Neural cell (in vitro differentiated cells): Measurements from ENCODE around the gene SLFN12L.

Experiments used
- EP300 ChIP-seq: fragments of 450-650 bp; conservative IDR thresholded peaks from 2 replicates; pipeline ENCODE4 v1.6.1; 2014; ENCODE audit warnings: antibody characterized with exemption, mild to moderate bottlenecking, moderate library complexity; ENCODE audit not compliant: poor library complexity, severe bottlenecking
- EZH2 ChIP-seq: fragments of 200-600, 300-800 bp; shearing (Covaris generic), sonication (generic); IDR thresholded peaks from 2 replicates; pipeline ENCODE4 v1.6.1; 2014; ENCODE audit warnings: antibody characterized with exemption, low read length, borderline replicate concordance, mild to moderate bottlenecking; ENCODE audit not compliant: insufficient read depth, poor library complexity, severe bottlenecking
- MXI1 ChIP-seq: fragments of 450-650 bp; conservative IDR thresholded peaks from 2 replicates; pipeline ENCODE4 v1.6.1; 2014; ENCODE audit warnings: antibody characterized with exemption, mild to moderate bottlenecking; ENCODE audit not compliant: poor library complexity, severe bottlenecking
- POLR2AphosphoS5 ChIP-seq: IDR thresholded peaks from 2 replicates; pipeline ENCODE4 v1.6.1; 2012
- RAD21 ChIP-seq: fragments of 450-650 bp; conservative IDR thresholded peaks from 2 replicates; pipeline ENCODE4 v1.6.1; 2014; ENCODE audit warnings: antibody characterized with exemption, mild to moderate bottlenecking, moderate library complexity
- TAF1 ChIP-seq: IDR thresholded peaks from 2 replicates; pipeline ENCODE4 v1.6.1; 2012; ENCODE audit warnings: low read depth
- TF ChIP-seq, protein P1 (sequence below): fragments of 450-650 bp; IDR thresholded peaks from 2 replicates; pipeline ENCODE4 v1.5.1; 2014; ENCODE audit warnings: antibody characterized with exemption, mild to moderate bottlenecking, moderate library complexity; ENCODE audit not compliant: poor library complexity, severe bottlenecking
- TF ChIP-seq, protein P2 (sequence below): IDR thresholded peaks from 2 replicates; pipeline ENCODE4 v1.6.1; 2012; ENCODE audit warnings: borderline replicate concordance

DNA sequence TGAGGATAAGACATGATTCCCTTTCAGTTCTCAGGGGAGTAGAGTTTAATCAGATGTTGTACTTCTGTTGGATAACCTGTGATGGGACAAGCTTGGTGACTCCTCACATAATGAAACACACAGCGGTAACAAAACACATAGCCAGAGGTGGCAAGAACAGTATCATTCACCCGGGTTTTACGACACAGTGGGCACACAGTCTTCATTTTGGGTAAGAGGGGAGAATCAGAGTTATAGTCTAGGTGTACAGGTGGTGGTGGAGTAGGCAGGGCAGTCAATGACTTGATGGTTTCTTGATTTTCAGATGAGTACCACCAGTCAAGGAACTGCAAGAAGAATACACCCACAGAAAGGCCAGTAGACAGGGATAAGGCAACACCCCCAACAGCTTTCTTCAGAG, 38.3 kb upstream of the SLFN12L start:
- TF ChIP-seq, protein P1, sequence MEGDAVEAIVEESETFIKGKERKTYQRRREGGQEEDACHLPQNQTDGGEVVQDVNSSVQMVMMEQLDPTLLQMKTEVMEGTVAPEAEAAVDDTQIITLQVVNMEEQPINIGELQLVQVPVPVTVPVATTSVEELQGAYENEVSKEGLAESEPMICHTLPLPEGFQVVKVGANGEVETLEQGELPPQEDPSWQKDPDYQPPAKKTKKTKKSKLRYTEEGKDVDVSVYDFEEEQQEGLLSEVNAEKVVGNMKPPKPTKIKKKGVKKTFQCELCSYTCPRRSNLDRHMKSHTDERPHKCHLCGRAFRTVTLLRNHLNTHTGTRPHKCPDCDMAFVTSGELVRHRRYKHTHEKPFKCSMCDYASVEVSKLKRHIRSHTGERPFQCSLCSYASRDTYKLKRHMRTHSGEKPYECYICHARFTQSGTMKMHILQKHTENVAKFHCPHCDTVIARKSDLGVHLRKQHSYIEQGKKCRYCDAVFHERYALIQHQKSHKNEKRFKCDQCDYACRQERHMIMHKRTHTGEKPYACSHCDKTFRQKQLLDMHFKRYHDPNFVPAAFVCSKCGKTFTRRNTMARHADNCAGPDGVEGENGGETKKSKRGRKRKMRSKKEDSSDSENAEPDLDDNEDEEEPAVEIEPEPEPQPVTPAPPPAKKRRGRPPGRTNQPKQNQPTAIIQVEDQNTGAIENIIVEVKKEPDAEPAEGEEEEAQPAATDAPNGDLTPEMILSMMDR = no peak
- TF ChIP-seq MXI1 = no peak
- TF ChIP-seq, protein P2, sequence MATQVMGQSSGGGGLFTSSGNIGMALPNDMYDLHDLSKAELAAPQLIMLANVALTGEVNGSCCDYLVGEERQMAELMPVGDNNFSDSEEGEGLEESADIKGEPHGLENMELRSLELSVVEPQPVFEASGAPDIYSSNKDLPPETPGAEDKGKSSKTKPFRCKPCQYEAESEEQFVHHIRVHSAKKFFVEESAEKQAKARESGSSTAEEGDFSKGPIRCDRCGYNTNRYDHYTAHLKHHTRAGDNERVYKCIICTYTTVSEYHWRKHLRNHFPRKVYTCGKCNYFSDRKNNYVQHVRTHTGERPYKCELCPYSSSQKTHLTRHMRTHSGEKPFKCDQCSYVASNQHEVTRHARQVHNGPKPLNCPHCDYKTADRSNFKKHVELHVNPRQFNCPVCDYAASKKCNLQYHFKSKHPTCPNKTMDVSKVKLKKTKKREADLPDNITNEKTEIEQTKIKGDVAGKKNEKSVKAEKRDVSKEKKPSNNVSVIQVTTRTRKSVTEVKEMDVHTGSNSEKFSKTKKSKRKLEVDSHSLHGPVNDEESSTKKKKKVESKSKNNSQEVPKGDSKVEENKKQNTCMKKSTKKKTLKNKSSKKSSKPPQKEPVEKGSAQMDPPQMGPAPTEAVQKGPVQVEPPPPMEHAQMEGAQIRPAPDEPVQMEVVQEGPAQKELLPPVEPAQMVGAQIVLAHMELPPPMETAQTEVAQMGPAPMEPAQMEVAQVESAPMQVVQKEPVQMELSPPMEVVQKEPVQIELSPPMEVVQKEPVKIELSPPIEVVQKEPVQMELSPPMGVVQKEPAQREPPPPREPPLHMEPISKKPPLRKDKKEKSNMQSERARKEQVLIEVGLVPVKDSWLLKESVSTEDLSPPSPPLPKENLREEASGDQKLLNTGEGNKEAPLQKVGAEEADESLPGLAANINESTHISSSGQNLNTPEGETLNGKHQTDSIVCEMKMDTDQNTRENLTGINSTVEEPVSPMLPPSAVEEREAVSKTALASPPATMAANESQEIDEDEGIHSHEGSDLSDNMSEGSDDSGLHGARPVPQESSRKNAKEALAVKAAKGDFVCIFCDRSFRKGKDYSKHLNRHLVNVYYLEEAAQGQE = no peak
- TF ChIP-seq EP300 = no peak
- no peak for TF ChIP-seq RAD21
- TF ChIP-seq TAF1 = no peak
- no peak for TF ChIP-seq EZH2
- TF ChIP-seq POLR2AphosphoS5 = no peak
